Psoas muscle (tissue), 8 donors: Measurements from ENCODE around the gene NDST1. TPM values are rescaled to one million over a fixed set of nuclear protein-coding genes. Genes with fewer than 3 reads are reported as not detected.

Experiments
- ATAC-seq, 4 donors: fragments of 200-7000 bp; cut with Tn5 transposase; one replicate each; pipeline ENCODE4 v1.9.1; 2020; ENCODE audit warnings: moderate library complexity in 3 of 4, mild to moderate bottlenecking in 2 of 4
- DNase-seq, 2 donors: peaks; one replicate each; pipeline ENCODE4 v3.0.0-alpha.2; 2020
- H3K27ac ChIP-seq: fragments of 200-600 bp; one replicate; pipeline ENCODE4 v1.8.0; 2022
- H3K27me3 ChIP-seq, 3 donors: fragments of 200-600 bp in 1 of 3; one replicate each; pipeline versions ENCODE4 v1.6.1 to v1.8.0; 2013 to 2022; ENCODE audit warnings: low read length in 2 of 3, mild to moderate bottlenecking in 2 of 3, moderate library complexity in 1 of 3; ENCODE audit not compliant: insufficient read depth in 3 of 3
- H3K36me3 ChIP-seq, 2 donors: fragments of 200-600 bp in 1 of 2; one replicate each; pipeline versions ENCODE4 v1.6.1 to v1.8.0; 2013 to 2022; ENCODE audit warnings: low read depth in 1 of 2, mild to moderate bottlenecking in 1 of 2, moderate library complexity in 1 of 2; ENCODE audit not compliant: insufficient read depth in 1 of 2
- H3K4me1 ChIP-seq: fragments of 200-600 bp; one replicate; pipeline ENCODE4 v1.8.0; 2022
- H3K4me3 ChIP-seq: fragments of 200-600 bp; one replicate; pipeline ENCODE4 v1.8.0; 2022; ENCODE audit warnings: mild to moderate bottlenecking
- H3K9me3 ChIP-seq: fragments of 200-600 bp; one replicate; pipeline ENCODE4 v1.8.0; 2022
- WGBS, 3 donors: extraction: QIAGEN DNeasy Blood & Tissue Kit; methylation state at CpG; one replicate each; pipeline versions ENCODE4 v1.1.6 to v1.1.7; 2013; 5-methylcytosine and 5-hydroxymethylcytosine counted together
- intact Hi-C, 2 donors: fragments of 100-400 bp; cut with DNase I; formaldehyde crosslinking; loops; one replicate each; pipeline versions ENCODE4 v1.11.0 to v1.14.2; 2022
- polyA plus RNA-seq, 3 donors: library from polyadenylated mRNA; stranded (reverse); fragments of 200-250 nt; gene quantifications; one replicate each; pipeline ENCODE4 v1.2.3, GENCODE V29; 2013
- total RNA-seq, 4 donors: library from RNA; stranded (reverse); fragmentation: NEBNext Ultra II Directional in 2 of 4; extraction: Animal tissue kit (Norgen Biotek cat#: 25700) in 2 of 4; gene quantifications; one replicate each; pipeline versions ENCODE4 v1.2.1 to v1.2.4, GENCODE V29; 2021 to 2023
- TF ChIP-seq, protein P1 (sequence below): fragments of 200-600 bp; IDR thresholded peaks from one replicate; pipeline ENCODE4 v1.8.0; 2022; ENCODE audit warnings: antibody characterized with exemption
- donor health status: healthy with polysubstance abuse.
- donor health status: DM: no; HTN: no; CAD: no; lungs with moderate emphysema.
- donor health status: Bipolar disorder and iron deficiency.
- donor health status: healthy.
- donor health status: DM: yes; HTN: yes; CAD: no.
- donor health status: DM: no; HTN: no; CAD: no.
- donor health status: DM: no; HTN: no; CAD: no.
- donor health status: DM: yes; HTN: yes; CAD: no.

The NDST1 gene
- total and polyA plus RNA-seq, 7 donors = 11.0 to 40.2 (median 30.1) TPM

DNA sequence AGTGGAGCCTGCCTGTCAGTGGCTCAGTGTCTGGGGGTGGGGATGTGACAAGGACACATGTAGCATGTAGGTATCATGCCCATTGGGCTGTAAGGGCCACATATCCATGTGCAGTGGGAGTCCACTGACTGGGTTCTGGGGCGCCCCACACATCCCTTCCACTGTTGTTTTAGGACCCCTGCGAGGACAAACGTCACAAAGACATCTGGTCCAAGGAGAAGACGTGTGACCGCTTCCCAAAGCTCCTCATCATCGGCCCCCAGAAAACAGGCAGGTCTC lies 33.4 kb downstream of the NDST1 start:
- H3K4me3 ChIP-seq = no peak overlapping the region
- H3K27me3 ChIP-seq = no peaks in the 10 kb centered on the region
- no peak for ATAC-seq
- intact Hi-C loops = no loop called here
- peak overlapping the region; percentile 63 for H3K27ac ChIP-seq
- TF ChIP-seq, protein P1, sequence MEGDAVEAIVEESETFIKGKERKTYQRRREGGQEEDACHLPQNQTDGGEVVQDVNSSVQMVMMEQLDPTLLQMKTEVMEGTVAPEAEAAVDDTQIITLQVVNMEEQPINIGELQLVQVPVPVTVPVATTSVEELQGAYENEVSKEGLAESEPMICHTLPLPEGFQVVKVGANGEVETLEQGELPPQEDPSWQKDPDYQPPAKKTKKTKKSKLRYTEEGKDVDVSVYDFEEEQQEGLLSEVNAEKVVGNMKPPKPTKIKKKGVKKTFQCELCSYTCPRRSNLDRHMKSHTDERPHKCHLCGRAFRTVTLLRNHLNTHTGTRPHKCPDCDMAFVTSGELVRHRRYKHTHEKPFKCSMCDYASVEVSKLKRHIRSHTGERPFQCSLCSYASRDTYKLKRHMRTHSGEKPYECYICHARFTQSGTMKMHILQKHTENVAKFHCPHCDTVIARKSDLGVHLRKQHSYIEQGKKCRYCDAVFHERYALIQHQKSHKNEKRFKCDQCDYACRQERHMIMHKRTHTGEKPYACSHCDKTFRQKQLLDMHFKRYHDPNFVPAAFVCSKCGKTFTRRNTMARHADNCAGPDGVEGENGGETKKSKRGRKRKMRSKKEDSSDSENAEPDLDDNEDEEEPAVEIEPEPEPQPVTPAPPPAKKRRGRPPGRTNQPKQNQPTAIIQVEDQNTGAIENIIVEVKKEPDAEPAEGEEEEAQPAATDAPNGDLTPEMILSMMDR = no peak
- H3K9me3 ChIP-seq = no peaks in the 10 kb centered on the region
- H3K36me3 ChIP-seq = peaks cover 13 to 98% of the 10 kb centered on the region in 2 donors
- H3K4me1 ChIP-seq = peaks cover 10% of the 10 kb centered on the region
- DNase-seq = no peak
- WGBS, 3 donors = 94 to 96% (median 95%) methylated on average over 6 of the region's 6 CpGs

- intact Hi-C loops = no loop called here
- ATAC-seq (no peak), DNase-seq (no peak)
- peaks cover 13 to 98% of the 10 kb centered on the region in 2 donors for H3K36me3 ChIP-seq
- H3K4me3 ChIP-seq = no peak overlapping the region
- H3K27me3 ChIP-seq = no peaks in the 10 kb centered on the region
- H3K27ac ChIP-seq = peak overlapping the region; percentile 63
- H3K9me3 ChIP-seq = no peaks in the 10 kb centered on the region
- TF ChIP-seq, protein P1 = no peak
- H3K4me1 ChIP-seq = peaks cover 10% of the 10 kb centered on the region
Observed at GRCh38 chr5:150541895-150542294, 34.0 kb downstream of the NDST1 start.

- H3K27me3 ChIP-seq = no peaks in the 10 kb centered on the region
- H3K4me3 ChIP-seq = no peak overlapping the region
- H3K4me1 ChIP-seq = peaks cover 10% of the 10 kb centered on the region
- peaks cover 13 to 98% of the 10 kb centered on the region in 2 donors for H3K36me3 ChIP-seq
- no peaks in the 10 kb centered on the region for H3K9me3 ChIP-seq
- TF ChIP-seq, protein P1 = no peak
- DNase-seq (no peak), ATAC-seq (no peak)
- intact Hi-C loops = no loop called here
- 59 to 72% (median 59%) methylated on average over 12 of the region's 12 CpGs for WGBS, 3 donors
- H3K27ac ChIP-seq = no peak overlapping the region
Observed at GRCh38 chr5:150542933-150543445, 35.1 kb downstream of the NDST1 start.

- WGBS, 3 donors = 37 to 41% (median 37%) methylated on average over 7 to 8 of the region's 8 CpGs
- TF ChIP-seq, protein P1 = peak; percentile 82
- Histone ChIP-seq H3K36me3 (peaks cover 13 to 100% of the 10 kb centered on the region in 2 donors), H3K4me3 (no peak overlapping the region), H3K9me3 (no peaks in the 10 kb centered on the region), H3K27me3 (no peaks in the 10 kb centered on the region), H3K4me1 (peaks cover 10% of the 10 kb centered on the region), H3K27ac (no peak overlapping the region)
- peak; percentile 84 to 92 (median 88) for ATAC-seq
- peak; percentile 77 to 88 for DNase-seq
- intact Hi-C loops = loop anchor here (1.0 to 2.0 kb wide), 2 partner anchors 85 to 86 kb away; no protein-coding TSS in a partner anchor
Observed at GRCh38 chr5:150544611-150545219, 36.8 kb downstream of the NDST1 start.

- no peak for ATAC-seq
- intact Hi-C loops = loop anchor here in 1 of 2 donors (2.0 kb wide), 1 partner anchor 86 kb away; no protein-coding TSS in a partner anchor
- Histone ChIP-seq H3K4me1 (peaks cover 10% of the 10 kb centered on the region), H3K27me3 (no peaks in the 10 kb centered on the region), H3K36me3 (peaks cover 13 to 100% of the 10 kb centered on the region in 2 donors), H3K27ac (no peak overlapping the region), H3K4me3 (no peak overlapping the region), H3K9me3 (no peaks in the 10 kb centered on the region)
- no peak for DNase-seq
- WGBS, 3 donors = 88 to 93% (median 91%) methylated on average over 13 of the region's 13 CpGs
- TF ChIP-seq, protein P1 = no peak
Observed at GRCh38 chr5:150545246-150545645, 37.3 kb downstream of the NDST1 start.
